WTC11 (cell line): ENCODE data around the gene NOP9. TPM values are rescaled to one million over a fixed set of nuclear protein-coding genes. Genes with fewer than 3 reads are reported as not detected.

ENCODE experiments used
- ATAC-seq: fragments of 200-7000 bp; cut with Tn5 transposase; 2 replicates; pipeline ENCODE4 v1.10.0; 2021; ENCODE audit warnings: mild to moderate bottlenecking, moderate library complexity
- CTCF ChIA-PET: fragments of 300-600 bp; sonication (Branson Sonifier 250); formaldehyde crosslinking; loops from one replicate; lab custom pipeline; 2021; ENCODE audit warnings: antibody characterized with exemption; lab: Charles Lee
- POLR2A ChIA-PET: fragments of 350-600 bp; sonication (Branson Sonifier 250); formaldehyde crosslinking; loops from one replicate; lab custom pipeline; 2021; ENCODE audit warnings: antibody characterized with exemption; lab: Charles Lee
- DNase-seq: peaks from one replicate; pipeline ENCODE4 v3.0.0; 2021; ENCODE audit warnings: low spot score
- H3K27ac Mint-ChIP-seq: 2 replicates; pipeline ENCODE4 v1.8.0; 2021; ENCODE audit warnings: mixed read lengths
- H3K27me3 Mint-ChIP-seq: 2 replicates; pipeline ENCODE4 v1.8.0; 2021; ENCODE audit warnings: low read depth, mild to moderate bottlenecking, moderate library complexity, mixed read lengths
- H3K36me3 Mint-ChIP-seq: 2 replicates; pipeline ENCODE4 v1.8.0; 2021; ENCODE audit warnings: mixed read lengths
- H3K4me1 Mint-ChIP-seq: 2 replicates; pipeline ENCODE4 v1.8.0; 2022; ENCODE audit warnings: mixed read lengths
- H3K4me3 Mint-ChIP-seq: 2 replicates; pipeline ENCODE4 v1.8.0; 2021; ENCODE audit warnings: mild to moderate bottlenecking, moderate library complexity, mixed read lengths
- H3K9me3 Mint-ChIP-seq: 2 replicates; pipeline ENCODE4 v1.8.0; 2021; ENCODE audit warnings: mixed read lengths
- GABPB1 ChIP-seq: sonication (generic); formaldehyde crosslinking; IDR thresholded peaks from 2 replicates; pipeline ENCODE4 v1.8.1; 2023; ENCODE audit warnings: mild to moderate bottlenecking, missing genetic modification reagents
- HMGXB4 ChIP-seq: sonication (generic); formaldehyde crosslinking; IDR thresholded peaks from 2 replicates; pipeline ENCODE4 v1.8.1; 2023; ENCODE audit warnings: mild to moderate bottlenecking, moderate library complexity, missing genetic modification reagents
- NFE2L1 ChIP-seq: sonication (generic); formaldehyde crosslinking; IDR thresholded peaks from 2 replicates; pipeline ENCODE4 v1.8.1; 2023; ENCODE audit warnings: missing genetic modification reagents
- NFYB ChIP-seq: sonication (generic); formaldehyde crosslinking; conservative IDR thresholded peaks from 2 replicates; pipeline ENCODE4 v1.8.0; 2022; ENCODE audit warnings: low read depth, missing genetic modification reagents
- NR1H2 ChIP-seq: sonication (generic); formaldehyde crosslinking; IDR thresholded peaks from 2 replicates; pipeline ENCODE4 v1.9.0; 2021; ENCODE audit warnings: mild to moderate bottlenecking, moderate library complexity, missing genetic modification reagents
- OVOL2 ChIP-seq: fragments of 250-450 bp; sonication (Bioruptor Pico); IDR thresholded peaks from 2 replicates; pipeline ENCODE4 v1.9.0; 2021; ENCODE audit warnings: mild to moderate bottlenecking, borderline replicate concordance
- SMAD3 ChIP-seq: sonication (generic); formaldehyde crosslinking; IDR thresholded peaks from 2 replicates; pipeline ENCODE4 v1.8.0; 2022; ENCODE audit warnings: missing genetic modification reagents, mild to moderate bottlenecking, borderline replicate concordance
- TCF7 ChIP-seq: sonication (generic); formaldehyde crosslinking; IDR thresholded peaks from 2 replicates; pipeline ENCODE4 v1.8.0; 2022; ENCODE audit warnings: mild to moderate bottlenecking, low read depth, missing genetic modification reagents, moderate library complexity
- TEAD1 ChIP-seq: sonication (generic); formaldehyde crosslinking; IDR thresholded peaks from 2 replicates; pipeline ENCODE4 v1.8.0; 2022; ENCODE audit warnings: mild to moderate bottlenecking, missing genetic modification reagents
- ZBTB21 ChIP-seq: sonication (generic); formaldehyde crosslinking; IDR thresholded peaks from 2 replicates; pipeline ENCODE4 v1.8.1; 2023; ENCODE audit warnings: mild to moderate bottlenecking, missing genetic modification reagents, borderline replicate concordance
- ZNF219 ChIP-seq: sonication (generic); formaldehyde crosslinking; IDR thresholded peaks from 2 replicates; pipeline ENCODE4 v1.8.0; 2023; ENCODE audit warnings: missing genetic modification reagents, mild to moderate bottlenecking, borderline replicate concordance
- ZNF317 ChIP-seq: sonication (generic); formaldehyde crosslinking; IDR thresholded peaks from 2 replicates; pipeline ENCODE4 v1.8.1; 2023; ENCODE audit warnings: low read depth, mild to moderate bottlenecking, moderate library complexity, missing genetic modification reagents, borderline replicate concordance
- ZNF416 ChIP-seq: fragments of 250-450 bp; sonication (Bioruptor Pico); IDR thresholded peaks from 2 replicates; pipeline ENCODE4 v1.9.0; 2021; ENCODE audit warnings: mild to moderate bottlenecking, inconsistent platforms
- ZNF671 ChIP-seq: fragments of 250-450 bp; sonication (Bioruptor Pico); IDR thresholded peaks from 2 replicates; pipeline ENCODE4 v1.8.0; 2021; ENCODE audit warnings: mild to moderate bottlenecking
- ZSCAN18 ChIP-seq: fragments of 250-450 bp; sonication (Bioruptor Pico); IDR thresholded peaks from 2 replicates; pipeline ENCODE4 v2.1.2; 2022; ENCODE audit warnings: mild to moderate bottlenecking, moderate library complexity
- total RNA-seq: library from RNA; stranded (reverse); gene quantifications from 3 replicates; pipeline ENCODE4 v1.2.3, GENCODE V29; 2021
- TF ChIP-seq, protein P1 (sequence below): fragments of 250-450 bp; sonication (Bioruptor Pico); IDR thresholded peaks from 2 replicates; pipeline ENCODE4 v1.9.0; 2021; ENCODE audit warnings: moderate library complexity, mild to moderate bottlenecking, inconsistent platforms, borderline replicate concordance
- TF ChIP-seq, protein P2 (sequence below): sonication (generic); formaldehyde crosslinking; IDR thresholded peaks from 2 replicates; pipeline ENCODE4 v1.8.1; 2023; ENCODE audit warnings: mild to moderate bottlenecking, missing genetic modification reagents
- TF ChIP-seq, protein P3 (sequence below): fragments of 250-450 bp; sonication (Bioruptor Pico); IDR thresholded peaks from 2 replicates; pipeline ENCODE4 v1.9.0; 2021; ENCODE audit warnings: mild to moderate bottlenecking

Gene NOP9
- total RNA-seq, 1 experiment from 2014 or later: 44.4 TPM

GRCh38 chr14:24271134-24271833, 28.4 kb upstream of the NOP9 start, which contains the start of gene RABGGTA (continued):
- TF ChIP-seq ZBTB21 (CRISPR knock-in tag): peak; percentile 69; the same call in 1 of the 2 replicates
- TF ChIP-seq, all 79 proteins: peak for 34

DNA sequence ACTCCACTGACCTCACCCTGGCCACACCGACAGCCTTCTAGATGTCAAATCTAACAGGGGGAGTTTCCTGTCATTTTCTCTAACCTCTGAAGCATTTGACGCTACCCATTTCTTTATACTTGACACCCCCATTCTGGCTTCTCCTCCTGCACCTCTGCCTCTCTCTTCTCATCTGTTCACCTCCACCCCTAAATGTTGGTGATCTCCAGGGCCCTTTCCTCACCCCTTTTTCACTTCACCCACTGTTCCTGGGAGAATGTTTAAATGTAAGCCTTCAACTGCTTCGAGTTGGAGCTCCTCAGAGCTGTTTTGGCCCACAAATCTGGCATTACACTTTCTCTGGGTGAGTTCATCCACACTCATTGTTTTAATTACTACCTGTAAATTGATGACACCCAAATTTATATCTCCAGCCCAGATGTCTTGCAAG, 27.8 kb upstream of the NOP9 start:
- POLR2A ChIA-PET: interaction anchor here (0.5 to 1.5 kb wide), 10 partner anchors 9 to 96 kb away, joined by 3 to 20 read pairs (median 4); partner anchors contain the start of genes CHMP4A, DHRS1, MDP1 and NFATC4
- TF ChIP-seq SMAD3: no peak
- TF ChIP-seq, protein P1, sequence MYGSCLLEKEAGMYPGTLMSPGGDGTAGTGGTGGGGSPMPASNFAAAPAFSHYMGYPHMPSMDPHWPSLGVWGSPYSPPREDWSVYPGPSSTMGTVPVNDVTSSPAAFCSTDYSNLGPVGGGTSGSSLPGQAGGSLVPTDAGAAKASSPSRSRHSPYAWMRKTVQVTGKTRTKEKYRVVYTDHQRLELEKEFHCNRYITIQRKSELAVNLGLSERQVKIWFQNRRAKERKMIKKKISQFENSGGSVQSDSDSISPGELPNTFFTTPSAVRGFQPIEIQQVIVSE (CRISPR knock-in tag): no peak
- no peak for TF ChIP-seq HMGXB4
- Mint-ChIP-seq H3K9me3 (no peaks in the 10 kb centered on the region), H3K27me3 (no peaks in the 10 kb centered on the region), H3K4me3 (peak overlapping the region; percentile 72), H3K27ac (no peak overlapping the region), H3K36me3 (peaks cover 4% of the 10 kb centered on the region; the same call in 1 of the 2 replicates), H3K4me1 (peaks cover 16% of the 10 kb centered on the region)
- no peak for ATAC-seq
- CTCF ChIA-PET: interaction anchor here (1.3 to 5.8 kb wide), 13 partner anchors 9 to 214 kb away, joined by 3 to 77 read pairs (median 10); partner anchors contain the start of genes CIDEB, DHRS1, IRF9 and LTB4R
- DNase-seq: no peak

- Mint-ChIP-seq H3K27me3 (no peaks in the 10 kb centered on the region), H3K36me3 (no peaks in the 10 kb centered on the region), H3K4me1 (peaks cover 16% of the 10 kb centered on the region), H3K9me3 (no peaks in the 10 kb centered on the region), H3K27ac (no peak overlapping the region), H3K4me3 (peak overlapping the region; percentile 72)
- CTCF ChIA-PET: interaction anchor here (1.9 to 5.8 kb wide), 6 partner anchors 8 to 215 kb away, joined by 6 to 77 read pairs (median 22); partner anchors contain the start of genes CIDEB, DHRS1, LTB4R and LTB4R2
- no peak for DNase-seq
- ATAC-seq: no peak
- POLR2A ChIA-PET: interaction anchor here (1.2 kb wide), 1 partner anchor 59 kb away, joined by 4 read pairs; the partner anchor contains the start of gene CHMP4A
- TF ChIP-seq GABPB1 (CRISPR knock-in tag) (no peak), TCF7 (no peak), NFE2L1 (CRISPR knock-in tag) (no peak), TEAD1 (CRISPR knock-in tag) (no peak), ZNF219 (CRISPR knock-in tag) (no peak), ZNF317 (CRISPR knock-in tag) (no peak), ZSCAN18 (CRISPR knock-in tag) (no peak)
- TF ChIP-seq, protein P2, sequence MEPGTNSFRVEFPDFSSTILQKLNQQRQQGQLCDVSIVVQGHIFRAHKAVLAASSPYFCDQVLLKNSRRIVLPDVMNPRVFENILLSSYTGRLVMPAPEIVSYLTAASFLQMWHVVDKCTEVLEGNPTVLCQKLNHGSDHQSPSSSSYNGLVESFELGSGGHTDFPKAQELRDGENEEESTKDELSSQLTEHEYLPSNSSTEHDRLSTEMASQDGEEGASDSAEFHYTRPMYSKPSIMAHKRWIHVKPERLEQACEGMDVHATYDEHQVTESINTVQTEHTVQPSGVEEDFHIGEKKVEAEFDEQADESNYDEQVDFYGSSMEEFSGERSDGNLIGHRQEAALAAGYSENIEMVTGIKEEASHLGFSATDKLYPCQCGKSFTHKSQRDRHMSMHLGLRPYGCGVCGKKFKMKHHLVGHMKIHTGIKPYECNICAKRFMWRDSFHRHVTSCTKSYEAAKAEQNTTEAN (CRISPR knock-in tag): no peak
Observed at GRCh38 chr14:24272467-24272866, 27.2 kb upstream of the NOP9 start.

DNA sequence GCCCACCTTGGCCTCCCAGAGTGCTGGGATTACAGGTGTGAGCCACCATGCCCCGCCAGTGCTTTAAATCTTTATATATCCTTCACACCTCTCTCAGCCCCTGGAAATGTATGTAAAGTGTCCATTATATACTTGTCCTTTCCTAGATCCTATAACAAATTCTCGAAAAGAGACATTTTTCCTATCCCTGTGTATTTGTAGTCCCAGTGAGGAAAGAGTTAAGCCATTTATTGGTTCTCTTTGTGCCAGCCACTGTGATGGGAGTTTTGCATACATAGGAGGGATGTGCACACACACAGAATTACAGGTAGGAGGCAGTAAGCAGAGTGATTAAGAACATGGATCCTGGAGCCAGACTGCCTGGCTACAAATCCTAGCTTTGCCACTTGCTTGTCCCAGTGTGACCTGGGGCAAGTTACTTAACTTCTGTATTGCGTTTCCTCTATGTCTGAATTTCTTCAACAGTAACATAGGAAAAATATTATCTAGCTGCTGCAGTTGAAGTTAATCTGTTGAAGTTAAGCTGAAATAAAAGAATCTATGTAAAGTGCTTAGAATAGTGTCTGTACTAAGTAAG, 26.1 kb upstream of the NOP9 start:
- CTCF ChIA-PET: interaction anchor here (0.8 to 3.9 kb wide), 8 partner anchors 9 to 158 kb away, joined by 3 to 28 read pairs (median 4); partner anchors contain the start of genes CIDEB, DHRS1, NOP9 and TINF2
- ATAC-seq (no peak), DNase-seq (no peak)
- no peak for TF ChIP-seq HMGXB4
- TF ChIP-seq NR1H2: no peak
- no peak for TF ChIP-seq NFYB (CRISPR knock-in tag)
- TF ChIP-seq, protein P3, sequence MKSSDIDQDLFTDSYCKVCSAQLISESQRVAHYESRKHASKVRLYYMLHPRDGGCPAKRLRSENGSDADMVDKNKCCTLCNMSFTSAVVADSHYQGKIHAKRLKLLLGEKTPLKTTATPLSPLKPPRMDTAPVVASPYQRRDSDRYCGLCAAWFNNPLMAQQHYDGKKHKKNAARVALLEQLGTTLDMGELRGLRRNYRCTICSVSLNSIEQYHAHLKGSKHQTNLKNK (CRISPR knock-in tag): no peak
- TF ChIP-seq ZNF671 (CRISPR knock-in tag): no peak
- no peak for TF ChIP-seq ZNF416 (CRISPR knock-in tag)
- no peak for TF ChIP-seq OVOL2 (CRISPR knock-in tag)

More for the DNA sequence above, 26.1 kb upstream of the NOP9 start:
- Mint-ChIP-seq H3K4me3 (peak overlapping the region; percentile 18; the same call in 1 of the 2 replicates), H3K36me3 (no peaks in the 10 kb centered on the region), H3K4me1 (peaks cover 16% of the 10 kb centered on the region), H3K9me3 (no peaks in the 10 kb centered on the region), H3K27me3 (no peaks in the 10 kb centered on the region), H3K27ac (no peak overlapping the region)
- POLR2A ChIA-PET: interaction anchor here (1.0 kb wide), 1 partner anchor 31 kb away, joined by 3 read pairs; the partner anchor contains the start of gene TINF2
